HG02642 (cell line): ENCODE data around the gene MNAT1.
"Not testable (repeated sequence)": the region's sequence is repeated elsewhere in the genome, so short reads cannot be mapped to it uniquely, and the experiment has no call there.

Experiments
- ATAC-seq: cut with Tn5 transposase; IDR thresholded peaks from one replicate; pipeline ENCODE4 v1.9.1; 2021; ENCODE audit warnings: mild to moderate bottlenecking; ENCODE audit not compliant: unreplicated experiment, poor library complexity

The MNAT1 gene

GRCh38 chr14:60867503-60868172, 133.1 kb downstream of the MNAT1 start:
- ATAC-seq: no peak

GRCh38 chr14:60878121-60878520, 143.6 kb downstream of the MNAT1 start:
- no peak for ATAC-seq

GRCh38 chr14:60878536-60878935, 144.0 kb downstream of the MNAT1 start:
- ATAC-seq: no peak

- ATAC-seq: no peak
Observed at GRCh38 chr14:60882219-60882618, 147.7 kb downstream of the MNAT1 start.

GRCh38 chr14:60884134-60884533, 149.6 kb downstream of the MNAT1 start:
- no peak for ATAC-seq

- ATAC-seq: not testable (repeated sequence)
Observed at GRCh38 chr14:60890636-60891035, 156.1 kb downstream of the MNAT1 start.

GRCh38 chr14:60893911-60894310, 159.3 kb downstream of the MNAT1 start:
- ATAC-seq: no peak

- ATAC-seq: no peak
Observed at GRCh38 chr14:60904381-60904780, 169.8 kb downstream of the MNAT1 start.

GRCh38 chr14:60905923-60906322, 171.4 kb downstream of the MNAT1 start:
- ATAC-seq: no peak

- ATAC-seq: no peak
Observed at GRCh38 chr14:60915781-60916180, 181.2 kb downstream of the MNAT1 start.

GRCh38 chr14:60922050-60922449, 187.5 kb downstream of the MNAT1 start:
- no peak for ATAC-seq

GRCh38 chr14:60925286-60925685, 190.7 kb downstream of the MNAT1 start:
- no peak for ATAC-seq

GRCh38 chr14:60926002-60926401, 191.4 kb downstream of the MNAT1 start:
- peak; percentile 98 for ATAC-seq

GRCh38 chr14:60931218-60931617, 196.7 kb downstream of the MNAT1 start:
- ATAC-seq: no peak

GRCh38 chr14:60933920-60934655, 199.5 kb downstream of the MNAT1 start:
- no peak for ATAC-seq

- ATAC-seq: no peak
Observed at GRCh38 chr14:60935319-60935718, 200.8 kb downstream of the MNAT1 start.

- ATAC-seq: no peak
Observed at GRCh38 chr14:60943637-60944032, 209.1 kb downstream of the MNAT1 start.

- ATAC-seq: no peak
Observed at GRCh38 chr14:60944204-60944603, 209.6 kb downstream of the MNAT1 start.

- ATAC-seq: no peak
Observed at GRCh38 chr14:60945984-60946383, 211.4 kb downstream of the MNAT1 start.

- ATAC-seq: no peak
Observed at GRCh38 chr14:60946773-60947172, 212.2 kb downstream of the MNAT1 start.

GRCh38 chr14:60951776-60952435, 217.3 kb downstream of the MNAT1 start:
- no peak for ATAC-seq
